ENCODE measurements around the gene LRMDA.

LRMDA gene

GRCh38 chr10:75461672-75462649 is 30.5 kb downstream of the LRMDA start:
- in situ Hi-C loops (cut with HindIII; ENCODE audit: low sequenced_read_pairs) = no loop called here
- H3K4me3 ChIP-seq (ENCODE audit: low read depth, low read length) = no peak overlapping the region
- TF ChIP-seq CTCF (IDR thresholded peaks at IDR 0.05; ENCODE audit: low read depth, low read length) = no peak
- DNase-seq (ENCODE audit: low read depth, low spot score) = no peak

- TF ChIP-seq CTCF (IDR thresholded peaks at IDR 0.05; ENCODE audit: low read depth, low read length) = no peak
- DNase-seq (ENCODE audit: low read depth, low spot score) = no peak
- in situ Hi-C loops (cut with HindIII; ENCODE audit: low sequenced_read_pairs) = no loop called here
- no peak overlapping the region for H3K4me3 ChIP-seq (ENCODE audit: low read depth, low read length)
Measured at GRCh38 chr10:75462865-75463264, 31.4 kb downstream of the LRMDA start.

GRCh38 chr10:75464478-75465449 is 33.3 kb downstream of the LRMDA start:
- in situ Hi-C loops (cut with HindIII; ENCODE audit: low sequenced_read_pairs) = no loop called here
- no peak overlapping the region for H3K4me3 ChIP-seq (ENCODE audit: low read depth, low read length)
- TF ChIP-seq CTCF (IDR thresholded peaks at IDR 0.05; ENCODE audit: low read depth, low read length) = no peak
- no peak for DNase-seq (ENCODE audit: low read depth, low spot score)

- DNase-seq (ENCODE audit: low read depth, low spot score) = no peak
- in situ Hi-C loops (cut with HindIII; ENCODE audit: low sequenced_read_pairs) = no loop called here
- no peak for TF ChIP-seq CTCF (IDR thresholded peaks at IDR 0.05; ENCODE audit: low read depth, low read length)
- no peak overlapping the region for H3K4me3 ChIP-seq (ENCODE audit: low read depth, low read length)
Measured at GRCh38 chr10:75465450-75465827, 34.0 kb downstream of the LRMDA start.

GRCh38 chr10:75466001-75466400 is 34.6 kb downstream of the LRMDA start:
- no peak for TF ChIP-seq CTCF (IDR thresholded peaks at IDR 0.05; ENCODE audit: low read depth, low read length)
- in situ Hi-C loops (cut with HindIII; ENCODE audit: low sequenced_read_pairs) = no loop called here
- no peak for DNase-seq (ENCODE audit: low read depth, low spot score)
- H3K4me3 ChIP-seq (ENCODE audit: low read depth, low read length) = no peak overlapping the region

- H3K4me3 ChIP-seq (ENCODE audit: low read depth, low read length) = no peak overlapping the region
- in situ Hi-C loops (cut with HindIII; ENCODE audit: low sequenced_read_pairs) = no loop called here
- no peak for TF ChIP-seq CTCF (IDR thresholded peaks at IDR 0.05; ENCODE audit: low read depth, low read length)
- DNase-seq (ENCODE audit: low read depth, low spot score) = no peak
Measured at GRCh38 chr10:75466886-75467285, 35.5 kb downstream of the LRMDA start.

Measured in astrocyte of the spinal cord (primary cell).